GM12872 (cell line): ENCODE results near the gene KLK4.

Experiments used
- CTCF ChIP-seq: IDR thresholded peaks from 3 replicates; pipeline ENCODE4 v1.5.1; 2011; ENCODE audit warnings: low read depth, mild to moderate bottlenecking, low read length, moderate library complexity; ENCODE audit not compliant: insufficient read depth

The KLK4 gene

DNA sequence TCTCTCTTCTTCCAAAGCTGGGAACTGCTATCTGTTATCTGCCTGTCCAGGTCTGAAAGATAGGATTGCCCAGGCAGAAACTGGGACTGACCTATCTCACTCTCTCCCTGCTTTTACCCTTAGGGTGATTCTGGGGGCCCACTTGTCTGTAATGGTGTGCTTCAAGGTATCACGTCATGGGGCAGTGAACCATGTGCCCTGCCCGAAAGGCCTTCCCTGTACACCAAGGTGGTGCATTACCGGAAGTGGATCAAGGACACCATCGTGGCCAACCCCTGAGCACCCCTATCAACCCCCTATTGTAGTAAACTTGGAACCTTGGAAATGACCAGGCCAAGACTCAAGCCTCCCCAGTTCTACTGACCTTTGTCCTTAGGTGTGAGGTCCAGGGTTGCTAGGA lies 51.3 kb downstream of the KLK4 start:
- no peak for TF ChIP-seq CTCF

DNA sequence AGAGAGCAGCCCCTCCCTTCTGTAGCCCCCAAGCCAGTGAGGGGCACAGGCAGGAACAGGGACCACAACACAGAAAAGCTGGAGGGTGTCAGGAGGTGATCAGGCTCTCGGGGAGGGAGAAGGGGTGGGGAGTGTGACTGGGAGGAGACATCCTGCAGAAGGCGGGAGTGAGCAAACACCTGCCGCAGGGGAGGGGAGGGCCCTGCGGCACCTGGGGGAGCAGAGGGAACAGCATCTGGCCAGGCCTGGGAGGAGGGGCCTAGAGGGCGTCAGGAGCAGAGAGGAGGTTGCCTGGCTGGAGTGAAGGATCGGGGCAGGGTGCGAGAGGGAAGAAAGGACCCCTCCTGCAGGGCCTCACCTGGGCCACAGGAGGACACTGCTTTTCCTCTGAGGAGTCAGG lies 52.3 kb downstream of the KLK4 start:
- no peak for TF ChIP-seq CTCF

DNA sequence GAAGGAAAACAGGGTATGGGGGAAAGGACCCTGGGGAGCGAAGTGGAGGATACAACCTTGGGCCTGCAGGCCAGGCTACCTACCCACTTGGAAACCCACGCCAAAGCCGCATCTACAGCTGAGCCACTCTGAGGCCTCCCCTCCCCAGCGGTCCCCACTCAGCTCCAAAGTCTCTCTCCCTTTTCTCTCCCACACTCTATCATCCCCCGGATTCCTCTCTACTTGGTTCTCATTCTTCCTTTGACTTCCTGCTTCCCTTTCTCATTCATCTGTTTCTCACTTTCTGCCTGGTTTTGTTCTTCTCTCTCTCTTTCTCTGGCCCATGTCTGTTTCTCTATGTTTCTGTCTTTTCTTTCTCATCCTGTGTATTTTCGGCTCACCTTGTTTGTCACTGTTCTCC lies 53.8 kb downstream of the KLK4 start:
- TF ChIP-seq CTCF: no peak
